H1 (cell line): ENCODE measurements around the gene TTC13. TPM values are rescaled to one million over a fixed set of nuclear protein-coding genes. Genes with fewer than 3 reads are reported as not detected.

Experiments used
- CEBPB ChIP-seq: IDR thresholded peaks from 2 replicates; pipeline ENCODE4 v1.6.1; 2012; ENCODE audit warnings: low read depth, low read length
- CHD1 ChIP-seq: IDR thresholded peaks from 2 replicates; pipeline ENCODE4 v1.6.1; 2012; ENCODE audit warnings: low read depth, low read length, improper control_type of control experiment
- EZH2 ChIP-seq: fragments of 200-600 bp; sonication (generic); IDR thresholded peaks from 2 replicates; pipeline ENCODE4 v1.7.1; 2012; ENCODE audit warnings: low read depth, mild to moderate bottlenecking, moderate library complexity, low read length, inconsistent platforms; ENCODE audit not compliant: severe bottlenecking
- NRF1 ChIP-seq: IDR thresholded peaks from 2 replicates; pipeline ENCODE4 v1.6.1; 2011; ENCODE audit warnings: mild to moderate bottlenecking, low read depth, low read length, improper control_type of control experiment
- RNF2 ChIP-seq: fragments of 200-900, 300-1000 bp; sonication (generic); IDR thresholded peaks from 2 replicates; pipeline ENCODE4 v1.7.1; 2016; ENCODE audit warnings: borderline replicate concordance, low read depth, mild to moderate bottlenecking, antibody characterized with exemption, low read length; ENCODE audit not compliant: poor library complexity, severe bottlenecking; ENCODE audit errors: missing control alignments
- SAP30 ChIP-seq: fragments of 300-600 bp; sonication (generic); IDR thresholded peaks from 2 replicates; pipeline ENCODE4 v1.7.1; 2012; ENCODE audit warnings: low read length, moderate library complexity, mild to moderate bottlenecking, inconsistent platforms; ENCODE audit not compliant: insufficient read depth, insufficient replicate concordance
- SP2 ChIP-seq: IDR thresholded peaks from 2 replicates; pipeline ENCODE4 v1.6.1; 2012; ENCODE audit warnings: mild to moderate bottlenecking, low read length, inconsistent platforms
- TBP ChIP-seq: IDR thresholded peaks from 2 replicates; pipeline ENCODE4 v1.6.1; 2011; ENCODE audit warnings: low read depth, low read length, improper control_type of control experiment
- TEAD4 ChIP-seq: IDR thresholded peaks from 2 replicates; pipeline ENCODE4 v1.6.1; 2012; ENCODE audit warnings: low read depth, low read length, inconsistent platforms, mixed read lengths
- polyA plus RNA-seq, 7 experiments: library from polyadenylated mRNA; depleted of rRNA in 3 of 7; stranded (reverse) in 5 of 7; unstranded in 2 of 7; fragments of >200 nt in 5 of 7; fragments of 200-250 nt in 2 of 7; gene quantifications; 1 replicate in 5 of 7; 2 replicates in 1 of 7; 4 replicates in 1 of 7; pipeline versions ENCODE4 v1.2.1 to v1.2.3, GENCODE V29; 2011 to 2013; ENCODE audit warnings: missing spikeins in 2 of 7, mixed read lengths in 2 of 7
- total RNA-seq: library from RNA; stranded (reverse); fragmentation: NEBNext Ultra II Directional; extraction: Animal tissue kit (Norgen Biotek cat#: 25700); gene quantifications from 2 replicates; pipeline ENCODE4 v1.2.1, GENCODE V29; 2021
- TF ChIP-seq, protein P1 (sequence below): fragments of 300-600 bp; sonication (generic); IDR thresholded peaks from 2 replicates; pipeline ENCODE4 v1.7.1; 2012; ENCODE audit warnings: low read length, moderate library complexity, mild to moderate bottlenecking, inconsistent platforms; ENCODE audit not compliant: insufficient replicate concordance
- TF ChIP-seq, protein P2 (sequence below): IDR thresholded peaks from 2 replicates; pipeline ENCODE4 v1.6.1; 2012; ENCODE audit warnings: inconsistent platforms

Gene TTC13
- total and polyA plus RNA-seq, 2 of the 8 experiments (the other 6 are each of a cell fraction or from before 2014, with no cell fraction given), result 3.1 to 7.1 TPM

- TF ChIP-seq, protein P1, sequence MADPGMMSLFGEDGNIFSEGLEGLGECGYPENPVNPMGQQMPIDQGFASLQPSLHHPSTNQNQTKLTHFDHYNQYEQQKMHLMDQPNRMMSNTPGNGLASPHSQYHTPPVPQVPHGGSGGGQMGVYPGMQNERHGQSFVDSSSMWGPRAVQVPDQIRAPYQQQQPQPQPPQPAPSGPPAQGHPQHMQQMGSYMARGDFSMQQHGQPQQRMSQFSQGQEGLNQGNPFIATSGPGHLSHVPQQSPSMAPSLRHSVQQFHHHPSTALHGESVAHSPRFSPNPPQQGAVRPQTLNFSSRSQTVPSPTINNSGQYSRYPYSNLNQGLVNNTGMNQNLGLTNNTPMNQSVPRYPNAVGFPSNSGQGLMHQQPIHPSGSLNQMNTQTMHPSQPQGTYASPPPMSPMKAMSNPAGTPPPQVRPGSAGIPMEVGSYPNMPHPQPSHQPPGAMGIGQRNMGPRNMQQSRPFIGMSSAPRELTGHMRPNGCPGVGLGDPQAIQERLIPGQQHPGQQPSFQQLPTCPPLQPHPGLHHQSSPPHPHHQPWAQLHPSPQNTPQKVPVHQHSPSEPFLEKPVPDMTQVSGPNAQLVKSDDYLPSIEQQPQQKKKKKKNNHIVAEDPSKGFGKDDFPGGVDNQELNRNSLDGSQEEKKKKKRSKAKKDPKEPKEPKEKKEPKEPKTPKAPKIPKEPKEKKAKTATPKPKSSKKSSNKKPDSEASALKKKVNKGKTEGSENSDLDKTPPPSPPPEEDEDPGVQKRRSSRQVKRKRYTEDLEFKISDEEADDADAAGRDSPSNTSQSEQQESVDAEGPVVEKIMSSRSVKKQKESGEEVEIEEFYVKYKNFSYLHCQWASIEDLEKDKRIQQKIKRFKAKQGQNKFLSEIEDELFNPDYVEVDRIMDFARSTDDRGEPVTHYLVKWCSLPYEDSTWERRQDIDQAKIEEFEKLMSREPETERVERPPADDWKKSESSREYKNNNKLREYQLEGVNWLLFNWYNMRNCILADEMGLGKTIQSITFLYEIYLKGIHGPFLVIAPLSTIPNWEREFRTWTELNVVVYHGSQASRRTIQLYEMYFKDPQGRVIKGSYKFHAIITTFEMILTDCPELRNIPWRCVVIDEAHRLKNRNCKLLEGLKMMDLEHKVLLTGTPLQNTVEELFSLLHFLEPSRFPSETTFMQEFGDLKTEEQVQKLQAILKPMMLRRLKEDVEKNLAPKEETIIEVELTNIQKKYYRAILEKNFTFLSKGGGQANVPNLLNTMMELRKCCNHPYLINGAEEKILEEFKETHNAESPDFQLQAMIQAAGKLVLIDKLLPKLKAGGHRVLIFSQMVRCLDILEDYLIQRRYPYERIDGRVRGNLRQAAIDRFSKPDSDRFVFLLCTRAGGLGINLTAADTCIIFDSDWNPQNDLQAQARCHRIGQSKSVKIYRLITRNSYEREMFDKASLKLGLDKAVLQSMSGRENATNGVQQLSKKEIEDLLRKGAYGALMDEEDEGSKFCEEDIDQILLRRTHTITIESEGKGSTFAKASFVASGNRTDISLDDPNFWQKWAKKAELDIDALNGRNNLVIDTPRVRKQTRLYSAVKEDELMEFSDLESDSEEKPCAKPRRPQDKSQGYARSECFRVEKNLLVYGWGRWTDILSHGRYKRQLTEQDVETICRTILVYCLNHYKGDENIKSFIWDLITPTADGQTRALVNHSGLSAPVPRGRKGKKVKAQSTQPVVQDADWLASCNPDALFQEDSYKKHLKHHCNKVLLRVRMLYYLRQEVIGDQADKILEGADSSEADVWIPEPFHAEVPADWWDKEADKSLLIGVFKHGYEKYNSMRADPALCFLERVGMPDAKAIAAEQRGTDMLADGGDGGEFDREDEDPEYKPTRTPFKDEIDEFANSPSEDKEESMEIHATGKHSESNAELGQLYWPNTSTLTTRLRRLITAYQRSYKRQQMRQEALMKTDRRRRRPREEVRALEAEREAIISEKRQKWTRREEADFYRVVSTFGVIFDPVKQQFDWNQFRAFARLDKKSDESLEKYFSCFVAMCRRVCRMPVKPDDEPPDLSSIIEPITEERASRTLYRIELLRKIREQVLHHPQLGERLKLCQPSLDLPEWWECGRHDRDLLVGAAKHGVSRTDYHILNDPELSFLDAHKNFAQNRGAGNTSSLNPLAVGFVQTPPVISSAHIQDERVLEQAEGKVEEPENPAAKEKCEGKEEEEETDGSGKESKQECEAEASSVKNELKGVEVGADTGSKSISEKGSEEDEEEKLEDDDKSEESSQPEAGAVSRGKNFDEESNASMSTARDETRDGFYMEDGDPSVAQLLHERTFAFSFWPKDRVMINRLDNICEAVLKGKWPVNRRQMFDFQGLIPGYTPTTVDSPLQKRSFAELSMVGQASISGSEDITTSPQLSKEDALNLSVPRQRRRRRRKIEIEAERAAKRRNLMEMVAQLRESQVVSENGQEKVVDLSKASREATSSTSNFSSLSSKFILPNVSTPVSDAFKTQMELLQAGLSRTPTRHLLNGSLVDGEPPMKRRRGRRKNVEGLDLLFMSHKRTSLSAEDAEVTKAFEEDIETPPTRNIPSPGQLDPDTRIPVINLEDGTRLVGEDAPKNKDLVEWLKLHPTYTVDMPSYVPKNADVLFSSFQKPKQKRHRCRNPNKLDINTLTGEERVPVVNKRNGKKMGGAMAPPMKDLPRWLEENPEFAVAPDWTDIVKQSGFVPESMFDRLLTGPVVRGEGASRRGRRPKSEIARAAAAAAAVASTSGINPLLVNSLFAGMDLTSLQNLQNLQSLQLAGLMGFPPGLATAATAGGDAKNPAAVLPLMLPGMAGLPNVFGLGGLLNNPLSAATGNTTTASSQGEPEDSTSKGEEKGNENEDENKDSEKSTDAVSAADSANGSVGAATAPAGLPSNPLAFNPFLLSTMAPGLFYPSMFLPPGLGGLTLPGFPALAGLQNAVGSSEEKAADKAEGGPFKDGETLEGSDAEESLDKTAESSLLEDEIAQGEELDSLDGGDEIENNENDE, result no peak
- no peak for TF ChIP-seq RNF2
- no peak for TF ChIP-seq CHD1
- TF ChIP-seq, protein P2, sequence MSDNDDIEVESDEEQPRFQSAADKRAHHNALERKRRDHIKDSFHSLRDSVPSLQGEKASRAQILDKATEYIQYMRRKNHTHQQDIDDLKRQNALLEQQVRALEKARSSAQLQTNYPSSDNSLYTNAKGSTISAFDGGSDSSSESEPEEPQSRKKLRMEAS, result no peak
- no peak for TF ChIP-seq TBP
- TF ChIP-seq NRF1, result no peak
- TF ChIP-seq SP2, result no peak
- TF ChIP-seq TEAD4, result no peak
- TF ChIP-seq SAP30, result no peak
- TF ChIP-seq EZH2, result no peak
- no peak for TF ChIP-seq CEBPB
These were observed 39.7 kb downstream of the TTC13 start (continued) for GRCh38 chr1:230938924-230939368.
